ENCODE results near the gene PPP2R5C.
"Not testable (repeated sequence)": the region's sequence is repeated elsewhere in the genome, so short reads cannot be mapped to it uniquely, and the experiment has no call there.

PPP2R5C gene

DNA sequence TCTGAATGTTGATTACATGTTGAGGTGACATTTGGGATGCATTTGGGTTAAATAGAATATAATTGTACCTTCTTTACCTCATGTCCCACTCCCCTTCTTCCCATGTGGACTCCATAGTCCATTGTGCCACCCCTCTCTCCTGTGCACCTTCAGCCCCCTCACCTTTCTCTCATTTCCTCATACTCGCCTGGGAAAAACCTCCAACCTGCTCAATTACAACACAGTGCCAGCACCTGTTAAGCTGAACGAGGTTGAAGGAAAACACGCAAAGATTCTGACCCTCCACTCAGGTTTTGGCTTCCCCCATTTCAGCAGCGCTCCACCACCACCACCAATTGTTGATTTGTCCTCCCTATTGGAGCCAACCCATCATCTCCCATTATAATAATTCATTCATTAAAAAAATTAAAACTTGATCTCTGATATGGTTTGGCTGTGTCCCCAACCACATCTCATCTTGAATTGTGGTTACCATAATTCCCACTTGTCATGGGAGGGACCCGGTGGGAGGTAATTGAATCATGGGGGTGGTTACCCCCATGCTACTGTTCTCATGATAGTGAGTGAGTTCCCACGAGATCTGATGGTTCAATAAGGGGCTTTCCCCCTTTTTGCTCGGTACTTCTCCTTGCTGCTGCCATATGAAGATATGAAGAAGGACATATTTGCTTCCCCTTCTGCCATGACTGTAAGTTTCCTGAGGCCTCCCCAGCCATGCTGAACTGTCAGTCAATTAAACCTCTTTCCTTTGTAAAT lies 33.7 kb upstream of the PPP2R5C start:
- no peak for DNase-seq

DNA sequence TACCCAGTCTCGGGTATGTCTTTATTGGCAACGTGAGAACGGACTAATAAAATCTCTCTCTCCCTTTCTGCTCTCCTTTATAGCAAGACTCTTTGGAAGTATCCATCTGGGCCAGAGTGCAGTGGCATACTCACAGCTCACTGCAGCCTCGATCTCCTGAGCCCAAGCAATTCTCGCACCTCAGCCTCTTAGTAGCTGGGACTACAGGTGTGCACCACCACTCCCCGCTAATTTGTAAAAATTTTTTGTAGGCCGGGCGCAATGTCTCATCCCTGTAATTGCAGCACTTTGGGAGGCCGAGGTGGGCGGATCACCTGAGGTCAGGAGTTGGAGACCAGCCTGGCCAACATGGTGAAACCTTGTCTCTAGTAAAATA lies 33.2 kb upstream of the PPP2R5C start:
- DNase-seq, result no peak

DNA sequence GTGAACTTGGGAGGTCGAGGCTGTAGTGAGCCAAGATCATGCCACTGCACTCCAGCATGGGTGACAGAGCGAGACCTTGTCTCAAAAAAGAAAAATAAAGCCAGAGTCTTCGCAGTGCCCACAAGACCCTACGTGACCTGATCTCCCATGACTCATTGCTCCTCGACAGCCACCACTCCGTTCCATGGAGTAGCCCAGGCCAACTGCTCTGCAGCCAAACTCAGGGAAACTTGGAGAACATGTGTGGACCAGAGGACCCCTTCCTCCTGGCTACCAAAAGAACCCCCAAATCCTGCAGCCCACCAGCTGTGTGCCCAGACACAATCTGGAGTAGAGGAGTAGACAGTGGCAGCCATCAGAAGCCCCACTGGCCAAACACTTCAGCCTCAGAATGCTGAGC lies 32.1 kb upstream of the PPP2R5C start:
- no peak for DNase-seq

DNA sequence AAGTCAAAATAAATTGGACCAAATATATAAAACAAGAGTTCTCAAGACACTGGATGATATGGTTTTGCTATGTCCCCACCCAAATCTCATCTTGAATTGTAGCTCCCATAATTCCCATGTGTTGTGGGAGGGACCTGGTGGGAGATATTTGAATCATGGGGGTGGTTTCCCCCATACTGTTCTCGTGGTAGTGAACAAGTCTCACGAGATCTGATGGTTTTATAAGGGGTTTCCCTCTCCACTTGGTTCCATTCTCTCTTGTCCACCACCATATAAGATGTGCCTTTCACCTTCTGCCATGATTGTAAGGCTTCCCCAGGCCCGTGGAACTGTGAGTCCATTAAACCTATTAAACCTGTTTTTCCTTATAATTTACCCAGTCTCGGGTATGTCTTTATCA lies 31.4 kb upstream of the PPP2R5C start:
- not testable (repeated sequence) for DNase-seq

DNA sequence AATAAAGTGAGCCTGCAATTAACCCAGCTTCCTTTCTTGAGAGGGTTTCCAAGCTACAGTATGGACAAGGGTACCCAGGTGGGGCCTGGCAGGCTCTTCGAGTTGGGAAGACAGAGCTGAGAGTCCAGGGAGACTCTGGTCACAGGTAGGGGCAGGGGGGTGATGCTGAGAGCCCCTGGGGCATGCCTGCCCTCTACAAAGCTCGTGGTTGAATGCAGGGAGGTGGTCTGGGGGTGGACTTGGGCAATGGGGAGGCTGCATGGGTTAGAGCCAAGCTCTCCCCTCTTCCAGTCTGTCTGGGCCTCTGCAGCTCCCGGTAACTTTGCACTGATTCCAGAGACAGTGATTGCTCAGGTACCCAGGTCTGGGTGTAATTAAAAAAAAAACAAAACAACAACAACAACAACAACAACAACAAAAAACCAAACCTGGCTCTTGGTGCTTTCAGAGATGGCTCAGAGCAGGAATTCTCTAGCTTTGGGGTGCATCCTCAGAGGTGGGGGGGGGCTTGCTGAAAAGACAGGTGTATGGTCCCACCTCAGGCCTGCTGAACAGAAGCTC lies 30.8 kb upstream of the PPP2R5C start:
- no peak for DNase-seq

DNA sequence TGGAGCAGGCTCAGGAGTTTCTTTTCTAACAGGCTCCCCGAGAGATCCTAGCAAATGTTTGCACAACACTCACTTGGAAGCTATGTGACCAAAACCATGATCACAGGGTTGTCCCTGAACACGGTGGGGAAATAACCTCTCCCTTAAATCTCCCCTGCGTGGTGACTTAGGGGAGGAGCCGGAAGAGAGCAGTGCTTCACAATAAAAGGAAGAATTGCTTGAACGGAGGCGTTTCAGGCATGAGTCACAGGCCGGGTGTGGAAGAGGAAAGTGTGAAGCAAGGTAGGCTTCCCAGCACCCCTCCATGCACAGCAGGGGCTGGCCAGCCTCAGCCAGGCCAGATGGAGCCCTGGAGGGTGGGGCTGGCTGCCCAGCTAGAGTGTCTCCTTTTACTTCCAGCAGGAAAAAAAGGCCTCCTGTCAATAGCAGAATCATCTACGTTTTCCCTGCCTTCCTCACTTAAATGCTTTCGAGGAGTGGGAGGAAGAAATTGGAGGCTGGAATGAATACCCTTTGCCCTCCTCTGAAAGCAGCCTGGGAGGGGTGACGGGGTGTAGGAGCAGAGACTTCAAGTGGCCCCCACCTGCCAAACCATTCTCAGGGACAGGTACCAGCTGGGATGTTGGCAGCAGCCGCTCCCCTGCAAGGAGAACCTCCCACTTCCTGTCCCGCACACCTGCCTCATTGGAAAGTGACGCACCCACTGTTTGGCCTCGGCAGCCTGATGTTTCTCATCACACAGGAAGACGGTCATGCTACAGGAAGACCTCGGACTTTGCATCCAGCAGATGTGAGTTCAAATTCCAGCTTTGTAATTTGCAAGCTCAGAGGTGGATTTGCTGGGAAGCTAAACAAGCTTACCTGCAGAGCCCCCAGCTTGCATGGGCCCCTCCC lies 30.1 kb upstream of the PPP2R5C start:
- DNase-seq, result peak; percentile 25 to 47

DNA sequence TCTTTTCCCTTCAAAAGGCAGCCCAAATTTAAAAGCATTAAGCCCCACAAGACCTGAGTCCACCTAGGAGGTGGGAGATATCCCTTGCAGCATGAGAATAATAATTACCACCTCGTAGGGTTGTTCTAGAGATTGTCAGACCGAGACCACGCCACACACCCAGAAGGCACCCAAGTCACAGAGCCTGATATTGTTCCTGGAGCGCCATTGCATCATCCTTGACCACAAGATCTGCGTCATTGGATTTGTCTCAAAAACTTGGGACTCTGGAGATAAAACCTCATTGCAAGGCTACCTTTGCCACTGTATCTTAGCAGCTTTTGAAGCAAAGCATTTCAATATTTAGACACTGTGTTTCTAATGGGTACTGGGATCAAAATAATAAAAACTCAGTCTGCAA lies 29.4 kb upstream of the PPP2R5C start:
- DNase-seq, result no peak

DNA sequence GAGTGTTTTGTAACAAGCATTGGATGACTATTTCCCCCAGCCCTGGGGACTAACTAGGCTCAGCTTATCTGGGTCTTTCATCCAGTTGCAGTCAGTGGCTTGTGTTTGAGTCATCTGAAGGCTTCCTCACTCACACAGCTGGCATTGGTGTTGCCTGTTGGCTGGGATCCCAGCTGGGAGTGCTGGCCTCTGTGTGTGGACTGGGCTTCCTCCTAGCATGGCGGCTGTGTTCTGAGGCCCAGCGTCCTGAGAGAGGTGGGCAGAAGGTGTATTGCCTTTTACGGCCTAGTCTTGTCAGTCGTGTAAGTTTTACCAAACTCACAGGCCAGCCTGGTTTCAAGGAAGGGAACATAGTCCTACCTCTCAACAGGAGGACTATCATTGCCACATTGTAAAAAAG lies 28.3 kb upstream of the PPP2R5C start:
- DNase-seq, result no peak

DNA sequence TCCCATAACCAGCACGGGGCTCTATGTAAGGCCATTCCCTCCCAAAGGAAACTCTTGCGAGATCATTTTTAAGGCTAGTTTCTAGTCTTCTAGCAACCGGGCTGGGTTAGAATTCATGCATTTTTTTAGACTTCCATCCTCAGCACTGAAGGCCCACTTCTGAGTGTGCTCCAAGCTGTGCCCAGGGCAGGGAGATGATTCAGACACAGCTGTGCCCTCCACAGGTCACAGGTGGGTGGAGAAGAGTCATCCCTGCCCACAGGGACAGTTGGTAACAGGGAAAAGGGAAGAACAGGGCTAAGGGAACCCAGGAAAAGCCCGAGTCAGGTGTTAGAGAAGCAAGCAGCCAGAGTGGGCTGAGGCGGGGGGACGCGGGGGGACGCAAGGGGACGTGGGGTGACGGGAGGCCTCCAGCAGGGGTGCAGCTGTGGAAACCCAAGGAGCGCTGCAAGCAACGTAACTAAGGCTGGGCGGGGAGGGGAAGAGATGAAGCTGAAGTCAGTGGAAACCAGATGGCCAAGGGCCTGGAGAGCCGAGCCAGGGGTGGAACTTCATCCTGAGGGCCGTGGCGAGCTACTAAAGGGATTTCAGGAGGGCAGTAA lies 27.2 kb upstream of the PPP2R5C start:
- no peak for DNase-seq

DNA sequence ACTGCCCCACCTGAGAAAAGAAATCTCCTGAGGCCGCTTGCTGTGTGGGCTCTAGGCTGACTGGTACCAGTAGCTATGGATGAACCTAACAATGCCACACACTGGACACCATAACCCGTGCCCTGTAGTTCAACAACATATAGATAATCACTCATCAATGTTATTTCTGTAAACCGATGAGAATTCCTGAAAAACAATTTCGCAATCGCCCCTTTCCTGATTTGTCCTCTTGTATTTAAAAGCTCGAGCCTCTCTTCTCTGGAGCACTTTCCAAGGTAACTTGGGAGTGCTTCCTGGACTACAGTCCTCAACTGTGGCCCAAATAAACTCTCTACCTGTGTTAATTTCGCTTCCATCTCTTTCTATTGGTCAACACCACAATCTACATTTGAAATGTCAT lies 26.1 kb upstream of the PPP2R5C start:
- no peak for DNase-seq

DNA sequence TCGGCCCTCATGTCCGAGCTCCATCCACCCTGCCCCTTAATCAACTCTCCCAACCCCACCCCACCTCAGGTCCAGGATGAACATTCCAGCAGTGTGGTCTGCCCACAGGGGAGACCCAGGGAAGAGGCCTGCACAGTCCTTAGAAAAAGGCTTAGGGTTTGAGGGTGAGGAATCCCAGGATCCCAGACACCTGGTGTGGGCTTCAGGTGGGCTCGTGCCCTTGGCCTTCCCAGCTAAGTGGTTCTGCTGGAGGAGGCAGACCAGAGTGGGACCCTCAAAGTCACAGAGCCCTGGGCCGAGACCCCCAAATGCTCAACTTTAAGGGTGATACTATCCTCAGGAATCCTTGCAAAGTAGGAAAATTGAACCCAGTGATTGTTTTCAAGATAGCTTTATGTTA lies 25.4 kb upstream of the PPP2R5C start:
- no peak for DNase-seq

DNA sequence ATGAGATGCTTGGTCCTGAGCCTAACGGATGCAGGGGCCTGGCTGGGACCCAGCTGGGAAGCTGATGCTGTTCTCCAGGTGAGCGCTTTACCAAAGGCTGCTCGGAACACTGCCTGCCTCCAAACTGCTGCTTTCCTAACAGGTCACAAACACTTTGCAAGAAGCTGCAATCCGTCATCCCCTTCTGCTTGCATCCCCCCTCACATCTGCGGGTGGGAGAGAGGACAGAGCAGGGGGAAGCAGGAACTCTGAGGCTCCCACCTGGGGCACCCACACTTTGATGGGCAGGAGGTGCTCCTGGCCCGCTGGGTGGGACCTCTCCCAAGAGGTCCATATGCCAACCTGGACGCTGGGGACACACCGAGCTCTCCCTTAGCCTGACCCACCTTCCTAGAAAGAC lies 24.9 kb upstream of the PPP2R5C start:
- no peak for DNase-seq

DNA sequence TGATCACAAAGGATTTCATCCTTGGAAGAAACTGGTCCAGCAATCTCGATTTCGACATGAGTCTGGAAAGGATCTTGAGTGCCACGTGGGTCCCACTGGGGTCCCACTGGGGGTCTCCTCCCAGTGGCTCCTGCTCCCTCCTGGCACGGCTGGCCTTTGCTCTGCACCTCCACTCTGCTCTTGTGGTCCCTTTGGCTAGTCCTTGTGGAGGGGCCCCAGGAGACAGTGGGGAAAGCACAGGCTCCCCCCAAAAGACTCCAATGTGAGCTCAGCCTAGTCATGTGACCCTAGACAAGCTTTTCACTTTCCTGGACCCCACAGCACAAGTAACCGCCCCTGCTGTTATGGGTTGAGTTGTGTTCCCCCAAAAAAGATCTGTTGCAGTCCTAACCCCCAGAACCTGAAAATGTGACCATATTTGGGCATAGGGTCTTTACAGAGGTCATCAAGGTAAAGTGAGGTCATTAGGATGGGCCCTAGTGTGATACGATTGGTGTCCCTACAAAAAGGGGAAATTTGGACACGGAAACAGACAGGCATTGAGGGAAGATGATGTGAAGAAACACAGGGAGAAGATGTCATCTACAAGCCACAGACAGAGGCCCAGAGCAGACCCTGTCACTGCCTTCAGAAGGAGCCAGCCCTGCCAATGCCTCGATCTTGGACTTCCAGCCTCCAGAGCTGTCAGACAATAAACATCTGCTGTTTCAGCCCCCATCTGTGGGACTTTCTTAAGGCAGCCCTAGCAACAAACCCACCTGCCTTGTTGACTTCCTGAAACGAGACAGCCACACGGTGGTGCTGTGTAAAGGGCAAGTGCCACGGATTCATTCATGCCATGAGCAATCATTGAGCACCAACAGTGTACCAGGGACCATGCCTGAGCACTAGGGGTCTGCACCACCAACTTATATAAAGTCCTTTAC lies 23.8 kb upstream of the PPP2R5C start:
- DNase-seq, result no peak

DNA sequence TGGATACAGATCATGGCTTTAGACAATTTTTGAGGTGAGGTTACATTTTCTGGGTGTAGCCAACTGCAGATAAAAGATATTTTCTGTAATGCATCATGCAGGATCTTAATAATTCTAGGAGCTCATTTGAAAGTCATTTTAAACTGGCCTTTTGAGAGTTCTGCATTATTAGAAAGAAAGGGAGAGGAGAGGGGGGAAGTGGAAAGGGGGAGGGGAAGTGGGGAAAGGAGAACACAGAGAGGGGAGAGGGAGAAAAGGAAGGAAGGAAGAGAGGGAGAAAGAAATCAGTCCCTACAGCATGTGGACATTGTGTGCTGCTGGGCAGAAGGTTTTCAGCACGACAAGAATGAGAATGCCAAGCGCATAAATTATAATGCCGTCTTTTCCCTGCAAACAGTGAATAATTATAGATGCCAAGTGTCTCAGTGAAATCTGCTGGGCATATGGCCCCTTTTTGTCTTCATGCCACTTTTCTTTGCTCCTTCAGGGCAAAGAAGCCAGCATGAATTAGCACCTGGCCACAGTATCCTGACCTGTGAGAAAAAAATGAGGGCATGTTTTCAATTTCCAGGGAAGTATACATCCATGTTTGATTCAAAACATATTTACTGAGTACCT lies 22.7 kb upstream of the PPP2R5C start:
- no peak for DNase-seq

DNA sequence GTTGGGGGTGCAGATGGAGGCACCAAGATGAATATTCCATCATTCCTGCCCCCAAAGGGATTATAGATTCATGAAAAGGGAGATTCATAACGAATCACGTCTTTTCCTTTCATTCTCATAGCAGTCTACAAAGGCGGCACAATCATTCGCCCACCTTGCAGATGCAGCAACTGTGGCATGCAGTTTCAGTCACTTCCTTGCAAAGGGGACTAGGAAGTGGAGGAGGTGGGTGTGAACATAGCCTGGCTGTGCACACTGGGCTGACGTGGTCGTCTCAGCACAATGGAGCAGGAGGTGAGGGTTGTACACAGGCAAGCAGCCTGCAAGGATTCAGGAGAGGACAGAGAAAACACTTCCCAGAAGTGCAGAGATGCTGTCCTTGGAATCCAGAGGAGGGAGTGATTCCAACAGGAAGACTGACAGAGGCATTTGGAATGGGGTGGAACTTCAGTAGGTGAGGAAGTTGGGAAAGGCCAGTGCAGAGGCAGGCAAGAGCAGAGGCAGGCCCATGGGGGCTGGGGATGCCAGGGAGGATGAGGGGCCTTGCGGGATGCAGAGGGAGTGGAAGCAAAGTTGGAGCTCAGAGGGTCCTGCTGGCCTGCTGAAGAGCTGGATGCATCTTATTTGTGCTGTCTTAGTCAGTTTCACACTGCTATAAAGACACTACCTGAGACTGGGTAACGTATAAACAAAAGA lies 21.9 kb upstream of the PPP2R5C start:
- no peak for DNase-seq

DNA sequence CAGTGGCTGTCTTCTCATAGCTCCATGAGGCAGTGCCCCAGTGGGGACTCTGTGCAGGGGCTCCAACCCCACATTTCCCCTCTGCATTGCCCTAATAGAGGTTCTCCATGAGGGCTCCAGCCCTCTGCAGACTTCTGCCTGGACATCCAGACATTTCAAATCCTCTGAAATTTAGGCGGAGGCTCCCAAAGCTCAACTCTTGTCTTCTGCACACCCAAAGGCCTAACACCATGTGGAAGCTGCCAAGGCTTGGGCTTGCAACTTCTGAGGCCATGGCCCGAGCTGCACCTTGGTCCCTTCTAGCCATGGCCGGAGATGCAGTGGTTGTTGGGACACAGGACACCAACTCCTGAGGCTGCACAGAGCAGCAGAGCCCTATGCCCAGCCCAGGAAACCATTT lies 20.5 kb upstream of the PPP2R5C start:
- no peak for DNase-seq

DNA sequence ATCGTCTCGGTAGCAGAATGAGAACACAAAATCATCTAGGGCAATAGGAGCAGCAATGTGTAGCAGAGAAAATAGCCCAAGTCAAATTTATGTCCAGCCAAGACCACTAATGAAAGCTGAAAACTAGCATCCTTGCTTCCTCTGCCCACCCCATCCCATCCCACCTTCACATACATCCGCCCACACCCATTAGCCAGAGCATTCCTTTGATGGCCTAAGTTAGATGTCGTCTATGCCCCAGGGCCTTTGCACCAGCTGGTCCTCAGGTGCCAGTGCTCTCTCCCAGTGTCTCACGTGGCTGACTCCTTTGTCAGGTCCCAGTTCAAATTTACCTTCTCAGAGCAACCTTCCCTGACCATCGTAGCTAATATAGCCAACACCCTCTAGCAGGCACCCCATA lies 17.8 kb upstream of the PPP2R5C start:
- no peak for DNase-seq

DNA sequence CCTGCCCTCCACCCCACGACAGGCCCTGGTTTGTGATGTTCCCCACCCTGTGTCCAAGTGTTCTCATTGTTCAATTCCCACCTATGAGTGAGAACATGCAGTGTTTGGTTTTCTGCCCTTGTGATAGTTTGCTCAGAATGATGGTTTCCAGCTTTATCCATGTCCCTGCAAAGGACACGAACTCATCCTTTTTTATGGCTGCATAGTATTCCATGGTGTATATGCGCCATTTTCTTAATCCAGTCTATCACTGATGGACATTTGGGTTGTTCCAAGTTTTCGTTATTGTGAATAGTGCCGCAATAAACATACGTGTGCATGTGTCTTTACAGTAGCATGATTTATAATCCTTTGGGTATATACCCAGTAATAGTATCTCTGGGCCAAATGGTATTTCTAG lies 17.1 kb upstream of the PPP2R5C start:
- DNase-seq, result not testable (repeated sequence)

DNA sequence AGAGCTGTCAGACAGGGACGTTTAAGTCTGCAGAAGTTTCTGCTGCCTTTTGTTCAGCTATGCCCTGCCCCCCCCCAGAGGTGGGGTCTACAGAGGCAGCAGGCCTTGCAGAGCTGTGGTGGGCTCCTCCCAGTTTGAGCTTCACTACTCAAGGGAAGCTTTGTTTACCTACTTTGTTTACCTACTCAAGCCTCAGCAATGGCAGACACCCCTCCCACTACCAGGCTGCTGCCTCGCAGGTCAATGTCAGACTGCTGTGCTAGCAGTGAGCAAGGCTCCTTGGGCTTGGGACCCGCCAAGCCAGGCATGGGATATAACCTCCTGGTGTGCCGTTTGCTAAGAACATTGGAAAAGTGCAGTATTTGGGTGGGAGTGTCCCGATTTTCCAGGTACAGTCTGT lies 11.8 kb upstream of the PPP2R5C start:
- DNase-seq, result not testable (repeated sequence)

DNA sequence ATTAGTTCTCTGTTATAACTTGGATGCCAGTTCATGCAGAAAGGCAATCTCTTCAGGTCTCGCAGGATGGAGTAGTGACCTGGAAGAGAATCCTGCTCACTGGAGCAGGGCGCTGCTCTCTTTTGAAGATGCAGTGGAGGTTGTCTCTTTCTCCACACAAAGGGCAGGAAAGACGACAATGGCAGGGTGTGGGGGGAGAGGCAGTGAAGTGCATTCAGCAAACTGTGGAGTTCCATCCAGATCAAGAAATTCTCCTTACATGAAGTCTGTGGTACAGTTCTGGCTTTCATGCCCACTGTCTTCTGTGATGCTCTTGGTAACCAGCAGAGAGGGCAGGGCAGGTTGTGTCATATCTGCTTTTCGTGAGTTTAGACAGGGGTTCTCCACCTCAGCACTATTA lies 6.6 kb upstream of the PPP2R5C start:
- DNase-seq, result no peak

DNA sequence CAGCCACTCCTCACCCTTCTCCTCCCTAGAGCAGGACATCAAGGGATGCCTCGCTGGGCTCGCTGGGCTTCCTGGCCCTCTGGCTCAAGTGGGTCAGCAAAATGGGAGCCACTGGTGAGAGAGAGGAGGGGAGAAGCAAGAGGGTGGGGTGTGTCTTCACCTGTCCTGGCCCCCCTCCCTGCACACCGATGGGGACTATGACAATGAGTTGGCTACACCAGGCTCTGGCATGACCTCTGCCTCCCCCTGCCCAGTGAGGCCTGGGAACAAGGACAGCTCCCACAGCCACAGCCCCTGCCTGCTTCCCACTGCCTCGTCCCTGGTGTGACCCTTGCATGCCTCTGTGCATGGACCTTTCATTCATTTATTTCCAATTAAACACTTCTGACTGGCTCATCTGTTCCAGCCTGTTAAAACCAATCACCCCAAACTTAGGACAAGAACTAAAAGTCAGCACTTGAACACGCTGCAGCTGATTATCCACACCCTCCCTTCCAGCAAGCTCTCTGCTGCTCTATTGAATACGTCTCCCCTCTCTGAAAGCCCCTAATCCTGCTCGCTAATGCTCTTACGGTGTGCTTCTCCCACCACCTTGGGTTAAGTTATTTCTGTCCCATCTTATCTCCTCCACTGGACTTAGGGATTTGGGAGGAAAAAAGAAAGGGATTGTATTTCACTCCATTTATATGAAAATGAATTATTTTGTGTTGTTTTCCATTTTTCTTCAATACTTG lies 5.8 kb upstream of the PPP2R5C start:
- DNase-seq, result no peak

All from bone marrow (tissue), 2 donors.